Hepatocyte (in vitro differentiated cells): ENCODE data around the gene LPAR1. TPM values are rescaled to one million over a fixed set of nuclear protein-coding genes. Genes with fewer than 3 reads are reported as not detected.

ENCODE experiments used
- DNase-seq: peaks from one replicate; pipeline ENCODE4 v3.0.0-alpha.2; 2016; ENCODE audit warnings: low spot score
- H2AFZ ChIP-seq: fragments of 200-600 bp; sonication (generic); 2 replicates; pipeline ENCODE4 v1.6.0; 2016; ENCODE audit warnings: antibody characterized with exemption, mild to moderate bottlenecking
- H3K27ac ChIP-seq: fragments of 200-600 bp; sonication (generic); 2 replicates; pipeline ENCODE4 v1.5.1; 2016; ENCODE audit warnings: mild to moderate bottlenecking
- H3K27me3 ChIP-seq: fragments of 200-600 bp; sonication (generic); 2 replicates; pipeline ENCODE4 v1.6.1; 2016
- H3K36me3 ChIP-seq: fragments of 200-600 bp; sonication (generic); replicated peaks from 2 replicates; pipeline ENCODE4 v1.5.1; 2016; ENCODE audit warnings: low read depth; ENCODE audit not compliant: insufficient read depth
- H3K4me1 ChIP-seq: fragments of 200-600 bp; sonication (generic); 2 replicates; pipeline ENCODE4 v1.5.1; 2016; ENCODE audit warnings: mild to moderate bottlenecking, moderate library complexity; ENCODE audit not compliant: insufficient read depth
- H3K4me2 ChIP-seq: fragments of 200-600 bp; sonication (generic); 2 replicates; pipeline ENCODE4 v1.6.0; 2016
- H3K4me3 ChIP-seq: fragments of 200-600 bp; sonication (generic); 2 replicates; pipeline ENCODE4 v1.5.1; 2016; ENCODE audit warnings: mild to moderate bottlenecking
- H3K79me2 ChIP-seq: fragments of 200-600 bp; sonication (generic); 2 replicates; pipeline ENCODE4 v1.6.0; 2017; ENCODE audit warnings: mild to moderate bottlenecking
- H3K9me2 ChIP-seq: fragments of 200-600 bp; sonication (generic); replicated peaks from 2 replicates; pipeline ENCODE4 v1.6.0; 2017; ENCODE audit warnings: mild to moderate bottlenecking; ENCODE audit not compliant: insufficient read depth
- H3K9me3 ChIP-seq: fragments of 200-600 bp; sonication (generic); 2 replicates; pipeline ENCODE4 v1.5.1; 2016; ENCODE audit warnings: low read depth, mild to moderate bottlenecking
- H4K20me1 ChIP-seq: fragments of 200-600 bp; sonication (generic); 2 replicates; pipeline ENCODE4 v1.6.0; 2016; ENCODE audit warnings: mild to moderate bottlenecking; ENCODE audit not compliant: insufficient read depth, poor library complexity, severe bottlenecking
- CTCF ChIP-seq: fragments of 200-600 bp; sonication (generic); IDR thresholded peaks from 2 replicates; pipeline ENCODE4 v1.5.1; 2016; ENCODE audit warnings: antibody characterized with exemption, mild to moderate bottlenecking; ENCODE audit not compliant: poor library complexity
- EZH2 ChIP-seq: fragments of 200-600 bp; sonication (generic); IDR thresholded peaks from 2 replicates; pipeline ENCODE4 v1.6.1; 2016; ENCODE audit warnings: antibody characterized with exemption, mild to moderate bottlenecking, borderline replicate concordance
- EZH2phosphoT487 ChIP-seq: fragments of 200-600 bp; sonication (generic); IDR thresholded peaks from one replicate; pipeline ENCODE4 v1.6.1; 2018; ENCODE audit warnings: antibody characterized with exemption, mild to moderate bottlenecking, low read depth, moderate library complexity; ENCODE audit not compliant: unreplicated experiment, severe bottlenecking
- WGBS: methylation state at CpG from one replicate; pipeline ENCODE4 v1.1.6; 2016; ENCODE audit warnings: low lambda C conversion rate; ENCODE audit errors: missing lambda C conversion rate; 5-methylcytosine and 5-hydroxymethylcytosine counted together
- polyA plus RNA-seq: library from polyadenylated mRNA; unstranded; fragments of >200 nt; fragmentation: Nextera tagmentation; extraction: Ambion mirVana; gene quantifications from 2 replicates; pipeline ENCODE4 v1.2.1, GENCODE V29; 2016
- total RNA-seq: library from RNA; depleted of rRNA; stranded (reverse); fragments of >200 nt; gene quantifications from 2 replicates; pipeline ENCODE4 v1.2.3, GENCODE V29; 2014

LPAR1 gene
- total and polyA plus RNA-seq, 2 experiments from 2014 or later: 20.2 to 36.8 TPM

GRCh38 chr9:110847671-110848070 lies 190.6 kb downstream of the LPAR1 start:
- H3K9me3 ChIP-seq: no peaks in the 10 kb centered on the region
- H3K4me3 ChIP-seq: no peak overlapping the region
- no peaks in the 10 kb centered on the region for H3K4me1 ChIP-seq
- H3K36me3 ChIP-seq: no peaks in the 10 kb centered on the region
- H3K27me3 ChIP-seq: no peaks in the 10 kb centered on the region
- H2AFZ ChIP-seq: no peak overlapping the region
- WGBS: 77% methylated on average over 3 of the region's 3 CpGs
- no peaks in the 10 kb centered on the region for H4K20me1 ChIP-seq
- no peaks in the 10 kb centered on the region for H3K79me2 ChIP-seq
- TF ChIP-seq EZH2: no peak
- H3K27ac ChIP-seq: no peak overlapping the region
- H3K4me2 ChIP-seq: no peak overlapping the region
- DNase-seq: no peak
- no peaks in the 10 kb centered on the region for H3K9me2 ChIP-seq

GRCh38 chr9:110846215-110846614 lies 192.1 kb downstream of the LPAR1 start:
- no peak for TF ChIP-seq EZH2
- H3K9me3 ChIP-seq: no peaks in the 10 kb centered on the region
- no peaks in the 10 kb centered on the region for H3K27me3 ChIP-seq
- H3K36me3 ChIP-seq: no peaks in the 10 kb centered on the region
- H3K27ac ChIP-seq: no peak overlapping the region
- no peaks in the 10 kb centered on the region for H3K9me2 ChIP-seq
- no peaks in the 10 kb centered on the region for H3K79me2 ChIP-seq
- H3K4me3 ChIP-seq: no peak overlapping the region
- no peak overlapping the region for H3K4me2 ChIP-seq
- no peaks in the 10 kb centered on the region for H4K20me1 ChIP-seq
- no peak overlapping the region for H2AFZ ChIP-seq
- no peaks in the 10 kb centered on the region for H3K4me1 ChIP-seq
- 79% methylated on average over 2 of the region's 2 CpGs for whole genome bisulfite sequencing
- no peak for DNase-seq

- Histone ChIP-seq H4K20me1 (no peaks in the 10 kb centered on the region), H3K9me3 (no peaks in the 10 kb centered on the region), H3K27me3 (no peaks in the 10 kb centered on the region), H3K9me2 (no peaks in the 10 kb centered on the region), H3K4me1 (no peaks in the 10 kb centered on the region), H3K36me3 (no peaks in the 10 kb centered on the region), H3K4me2 (no peak overlapping the region), H3K27ac (no peak overlapping the region), H3K79me2 (no peaks in the 10 kb centered on the region), H2AFZ (no peak overlapping the region), H3K4me3 (no peak overlapping the region)
- 93% methylated on average over 1 of the region's 1 CpG for whole genome bisulfite sequencing
- TF ChIP-seq EZH2phosphoT487 (no peak), EZH2 (no peak), CTCF (no peak)
- no peak for DNase-seq
Observed at GRCh38 chr9:110844121-110844520, 194.1 kb downstream of the LPAR1 start.

GRCh38 chr9:110842986-110843385 lies 195.3 kb downstream of the LPAR1 start:
- no peak overlapping the region for H2AFZ ChIP-seq

More at GRCh38 chr9:110842986-110843385, 195.3 kb downstream of the LPAR1 start:
- H3K79me2 ChIP-seq: no peaks in the 10 kb centered on the region
- H3K27me3 ChIP-seq: no peaks in the 10 kb centered on the region
- no peak for DNase-seq
- H3K4me1 ChIP-seq: no peaks in the 10 kb centered on the region
- no peaks in the 10 kb centered on the region for H3K9me2 ChIP-seq
- 76% methylated on average over 3 of the region's 3 CpGs for whole genome bisulfite sequencing
- no peak overlapping the region for H3K4me2 ChIP-seq
- H3K9me3 ChIP-seq: no peaks in the 10 kb centered on the region
- no peaks in the 10 kb centered on the region for H4K20me1 ChIP-seq
- no peak overlapping the region for H3K27ac ChIP-seq
- no peak for TF ChIP-seq EZH2
- no peak for TF ChIP-seq CTCF
- TF ChIP-seq EZH2phosphoT487: no peak
- no peaks in the 10 kb centered on the region for H3K36me3 ChIP-seq
- no peak overlapping the region for H3K4me3 ChIP-seq
